ENCODE data around the gene MGMT.

The MGMT gene

DNA sequence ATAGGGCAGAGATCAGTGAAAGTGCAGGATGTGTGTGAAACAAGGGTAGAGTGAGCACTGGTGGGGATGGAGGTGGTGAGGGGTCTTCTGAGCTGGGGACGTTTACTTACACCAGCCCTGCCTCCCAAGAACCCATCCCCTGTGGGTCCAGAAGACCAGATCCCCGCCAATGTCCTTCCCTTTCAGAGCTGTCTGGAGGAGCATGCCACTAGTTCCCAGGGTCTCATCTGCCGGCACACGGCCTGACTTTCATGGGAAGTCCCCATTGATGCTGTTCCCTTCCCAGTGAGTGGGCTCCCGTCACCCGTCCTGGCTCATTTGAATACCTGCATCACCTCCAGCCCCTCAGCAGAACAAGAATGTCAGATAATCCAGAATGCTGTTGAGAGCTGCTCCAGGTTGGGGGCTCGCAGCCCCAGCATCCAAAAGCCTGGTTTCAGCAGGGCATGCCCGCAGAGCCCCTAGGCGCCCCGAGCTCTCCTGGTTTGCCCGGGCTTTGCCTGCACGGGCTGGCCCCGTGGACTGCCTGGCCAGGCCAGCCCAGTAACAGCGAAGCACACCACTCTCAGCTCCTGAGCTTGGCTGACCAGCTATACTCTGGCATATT lies 246.7 kb downstream of the MGMT start:
- Mint-ChIP-seq H3K36me3 (peaks cover 11% of the 10 kb centered on the region), H3K27ac (no peak overlapping the region), H3K4me3 (no peak overlapping the region), H3K9me3 (no peaks in the 10 kb centered on the region), H3K4me1 (no peaks in the 10 kb centered on the region)
- DNase-seq (ENCODE audit: low spot score in 2 of 2), result no peak
- no peak for ATAC-seq

- peaks cover 10% of the 10 kb centered on the region for H3K36me3 Mint-ChIP-seq
- no peak for DNase-seq (ENCODE audit: low spot score in 2 of 2)
- peaks cover 5% of the 10 kb centered on the region for H3K9me3 Mint-ChIP-seq
- no peak overlapping the region for H3K4me3 Mint-ChIP-seq
- no peak overlapping the region for H3K27ac Mint-ChIP-seq
- no peak for ATAC-seq
- H3K4me1 Mint-ChIP-seq, result no peaks in the 10 kb centered on the region
These were observed 248.8 kb downstream of the MGMT start for GRCh38 chr10:129715805-129716204.

DNA sequence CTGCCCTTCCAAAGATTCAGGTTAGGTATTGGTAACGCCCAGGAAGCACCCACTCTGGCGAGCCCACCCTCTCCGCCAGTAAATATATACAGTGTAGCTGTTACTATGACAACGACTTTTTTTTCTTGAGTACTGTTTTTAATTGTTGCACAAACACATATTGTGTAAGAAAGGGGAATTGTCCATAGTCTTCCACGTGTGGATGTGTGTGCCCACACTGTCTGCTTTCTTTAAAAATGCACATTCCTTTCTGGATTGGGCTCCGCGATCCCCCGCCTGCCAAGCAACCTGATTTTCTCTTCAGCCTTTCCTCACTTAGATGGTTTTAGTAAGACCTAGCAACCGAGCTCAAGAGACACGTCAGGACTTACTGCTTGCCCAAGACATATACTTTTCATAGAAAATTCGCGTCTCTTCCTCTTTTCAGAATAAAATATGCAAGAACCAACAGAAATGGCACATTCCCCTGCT lies 249.2 kb downstream of the MGMT start:
- DNase-seq (ENCODE audit: low spot score in 2 of 2) (no peak), ATAC-seq (no peak)
- no peak overlapping the region for H3K27ac Mint-ChIP-seq
- no peaks in the 10 kb centered on the region for H3K4me1 Mint-ChIP-seq
- peaks cover 5% of the 10 kb centered on the region for H3K9me3 Mint-ChIP-seq
- H3K36me3 Mint-ChIP-seq, result peaks cover 6% of the 10 kb centered on the region
- no peak overlapping the region for H3K4me3 Mint-ChIP-seq

- Mint-ChIP-seq H3K36me3 (peaks cover 5% of the 10 kb centered on the region), H3K9me3 (peaks cover 9% of the 10 kb centered on the region), H3K4me3 (no peak overlapping the region), H3K27ac (no peak overlapping the region), H3K4me1 (no peaks in the 10 kb centered on the region)
- no peak for ATAC-seq
- no peak for DNase-seq (ENCODE audit: low spot score in 2 of 2)
These were observed 249.8 kb downstream of the MGMT start for GRCh38 chr10:129716881-129717280.

- DNase-seq (ENCODE audit: low spot score in 2 of 2) (no peak), ATAC-seq (no peak)
- Mint-ChIP-seq H3K4me1 (no peaks in the 10 kb centered on the region), H3K36me3 (peaks cover under 1% of the 10 kb centered on the region), H3K9me3 (peaks cover 9% of the 10 kb centered on the region), H3K27ac (no peak overlapping the region), H3K4me3 (no peak overlapping the region)
These were observed 250.9 kb downstream of the MGMT start for GRCh38 chr10:129717816-129718547.

DNA sequence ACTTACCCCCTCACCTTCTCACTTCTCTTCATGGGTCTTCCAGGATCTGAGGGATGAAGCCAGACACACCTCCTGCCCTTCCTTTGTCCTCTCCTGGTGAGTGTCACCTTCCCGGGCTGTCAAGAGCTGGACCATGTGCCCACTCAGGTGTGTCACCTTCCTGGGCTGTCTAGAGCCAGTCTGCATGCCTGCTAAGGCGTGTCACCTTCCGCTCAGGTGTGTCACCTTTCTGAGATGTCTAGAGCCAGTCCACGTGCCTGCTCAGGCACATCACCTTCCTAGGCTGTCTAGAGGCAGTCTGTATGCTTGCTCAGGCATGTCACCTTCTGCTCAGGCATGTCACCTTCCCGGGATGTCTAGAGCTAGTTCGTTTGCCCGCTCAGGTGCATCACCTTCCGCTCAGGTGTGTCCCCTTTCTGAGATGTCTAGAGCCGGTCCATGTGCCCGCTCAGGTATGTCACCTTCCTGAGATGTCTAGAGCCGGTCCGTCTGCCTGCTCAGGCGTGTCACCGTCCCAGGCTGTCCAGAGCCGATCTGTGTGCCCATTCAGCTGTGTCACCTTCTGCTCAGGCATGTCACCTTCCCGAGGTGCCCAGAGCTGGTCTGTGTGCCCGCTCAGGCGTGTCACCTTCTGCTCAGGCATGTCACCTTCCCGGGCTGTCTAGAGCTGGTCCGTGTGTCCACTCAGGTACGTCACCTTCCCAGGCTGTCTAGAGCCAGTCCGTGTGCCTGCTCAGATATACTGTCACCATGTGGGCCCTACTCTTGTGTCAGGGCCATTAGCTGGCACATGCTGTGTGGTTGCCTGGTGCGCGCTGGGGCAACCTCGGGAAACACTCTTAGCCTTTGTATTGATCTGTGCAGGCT lies 251.7 kb downstream of the MGMT start:
- H3K36me3 Mint-ChIP-seq, result no peaks in the 10 kb centered on the region
- peaks cover 12% of the 10 kb centered on the region for H3K9me3 Mint-ChIP-seq
- H3K4me1 Mint-ChIP-seq, result no peaks in the 10 kb centered on the region
- no peak overlapping the region for H3K4me3 Mint-ChIP-seq
- no peak for DNase-seq (ENCODE audit: low spot score in 2 of 2)
- no peak for ATAC-seq
- no peak overlapping the region for H3K27ac Mint-ChIP-seq

GRCh38 chr10:129719415-129719739 lies 252.3 kb downstream of the MGMT start:
- Mint-ChIP-seq H3K9me3 (peaks cover 13% of the 10 kb centered on the region), H3K4me3 (no peak overlapping the region), H3K36me3 (no peaks in the 10 kb centered on the region), H3K27ac (no peak overlapping the region), H3K4me1 (no peaks in the 10 kb centered on the region)
- ATAC-seq, result no peak
- DNase-seq (ENCODE audit: low spot score in 2 of 2), result no peak

GRCh38 chr10:129719889-129720590 lies 253.0 kb downstream of the MGMT start:
- no peak overlapping the region for H3K27ac Mint-ChIP-seq
- no peaks in the 10 kb centered on the region for H3K4me1 Mint-ChIP-seq
- DNase-seq (ENCODE audit: low spot score in 2 of 2) (no peak), ATAC-seq (no peak)
- no peaks in the 10 kb centered on the region for H3K36me3 Mint-ChIP-seq
- peaks cover 14% of the 10 kb centered on the region for H3K9me3 Mint-ChIP-seq
- no peak overlapping the region for H3K4me3 Mint-ChIP-seq

DNA sequence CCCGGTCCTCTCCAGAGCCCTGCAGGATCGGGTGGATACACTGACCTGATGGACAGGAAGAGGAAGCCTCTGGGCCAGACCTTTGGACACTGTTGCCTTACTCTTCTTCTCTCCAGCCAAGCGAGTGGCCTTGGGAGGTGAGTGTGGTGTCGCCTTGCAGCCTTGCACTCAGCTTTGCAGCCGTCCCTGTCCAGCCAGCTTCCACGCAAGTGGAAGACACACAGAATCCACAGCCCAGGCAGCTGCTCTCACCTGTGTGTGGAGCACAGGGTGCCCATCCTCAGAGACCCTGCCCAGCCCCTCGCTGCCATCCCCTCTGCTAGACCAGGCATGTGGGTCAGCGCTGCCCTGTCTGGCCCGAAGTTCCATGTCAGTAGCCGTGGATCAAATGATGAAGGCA lies 258.0 kb downstream of the MGMT start:
- Mint-ChIP-seq H3K36me3 (no peaks in the 10 kb centered on the region), H3K27ac (no peak overlapping the region), H3K4me3 (no peak overlapping the region), H3K9me3 (peaks cover 18% of the 10 kb centered on the region), H3K4me1 (no peaks in the 10 kb centered on the region)
- ATAC-seq (no peak), DNase-seq (ENCODE audit: low spot score in 2 of 2) (peak in 1 of 2 donors; percentile 23)

- Mint-ChIP-seq H3K4me1 (no peaks in the 10 kb centered on the region), H3K27ac (no peak overlapping the region), H3K9me3 (peaks cover 18% of the 10 kb centered on the region), H3K4me3 (no peak overlapping the region), H3K36me3 (no peaks in the 10 kb centered on the region)
- DNase-seq (ENCODE audit: low spot score in 2 of 2), result peak in 1 of 2 donors; percentile 23
- ATAC-seq, result no peak
These were observed 258.4 kb downstream of the MGMT start for GRCh38 chr10:129725482-129725881.

DNA sequence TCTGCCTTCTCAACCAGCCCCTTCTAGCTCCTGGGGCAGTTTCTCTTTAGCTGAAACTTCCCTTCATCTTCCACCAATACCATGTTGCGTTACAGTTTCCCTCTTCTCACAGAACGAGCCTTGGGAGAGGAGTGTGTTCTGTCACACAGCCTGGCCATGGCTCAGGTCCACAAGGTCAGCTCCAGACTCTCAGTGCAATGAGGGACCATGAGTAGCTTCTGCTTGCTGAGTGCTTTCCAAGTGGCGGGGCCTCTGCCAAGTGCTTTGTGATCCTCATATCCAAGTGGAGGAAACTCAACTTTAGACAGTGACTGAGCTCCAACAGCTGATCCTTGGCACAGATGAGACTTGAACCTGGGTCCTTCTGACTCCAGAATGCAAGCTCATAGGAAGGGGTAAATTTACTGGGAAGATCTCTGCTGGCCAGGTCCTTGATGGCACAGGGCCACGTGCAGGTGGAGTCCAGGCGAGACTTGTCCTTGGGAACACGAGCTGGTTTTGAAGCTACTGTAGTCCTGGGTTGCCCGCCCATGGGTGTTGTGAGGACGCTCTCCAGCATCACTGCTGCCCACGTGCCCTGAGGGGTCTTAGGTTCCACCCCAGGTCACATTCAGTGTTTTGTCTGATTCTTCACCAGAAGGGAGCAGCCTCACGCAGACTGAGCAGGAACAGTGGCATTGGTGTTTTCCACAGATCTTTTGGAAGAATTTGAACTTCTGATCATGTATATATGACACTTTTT lies 259.0 kb downstream of the MGMT start:
- ATAC-seq, result no peak
- H3K4me1 Mint-ChIP-seq, result no peaks in the 10 kb centered on the region
- no peak overlapping the region for H3K4me3 Mint-ChIP-seq
- DNase-seq (ENCODE audit: low spot score in 2 of 2), result no peak
- no peak overlapping the region for H3K27ac Mint-ChIP-seq
- H3K36me3 Mint-ChIP-seq, result no peaks in the 10 kb centered on the region
- H3K9me3 Mint-ChIP-seq, result peaks cover 18% of the 10 kb centered on the region

- Mint-ChIP-seq H3K36me3 (no peaks in the 10 kb centered on the region), H3K27ac (no peak overlapping the region), H3K9me3 (peaks cover 14% of the 10 kb centered on the region), H3K4me3 (no peak overlapping the region), H3K4me1 (no peaks in the 10 kb centered on the region)
- no peak for ATAC-seq
- DNase-seq (ENCODE audit: low spot score in 2 of 2), result no peak
These were observed 260.0 kb downstream of the MGMT start for GRCh38 chr10:129727071-129727470.

- DNase-seq (ENCODE audit: low spot score in 2 of 2), result no peak
- no peaks in the 10 kb centered on the region for H3K4me1 Mint-ChIP-seq
- peaks cover 14% of the 10 kb centered on the region for H3K9me3 Mint-ChIP-seq
- ATAC-seq, result no peak
- H3K4me3 Mint-ChIP-seq, result no peak overlapping the region
- no peaks in the 10 kb centered on the region for H3K36me3 Mint-ChIP-seq
- H3K27ac Mint-ChIP-seq, result no peak overlapping the region
These were observed 260.5 kb downstream of the MGMT start for GRCh38 chr10:129727495-129727894.

- H3K4me1 Mint-ChIP-seq, result no peaks in the 10 kb centered on the region
- ATAC-seq, result no peak
- no peak overlapping the region for H3K27ac Mint-ChIP-seq
These were observed 261.3 kb downstream of the MGMT start for GRCh38 chr10:129728246-129728820.

More at GRCh38 chr10:129728246-129728820, 261.3 kb downstream of the MGMT start:
- Mint-ChIP-seq H3K9me3 (peaks cover 11% of the 10 kb centered on the region), H3K36me3 (no peaks in the 10 kb centered on the region), H3K4me3 (no peak overlapping the region)
- DNase-seq (ENCODE audit: low spot score in 2 of 2), result no peak

All from stimulated activated effector memory CD8-positive, alpha-beta T cell treated with anti-CD3 and anti-CD28 coated beads, Interleukin-12 subunit alpha, Interleukin-12 subunit beta, amount 100 ng/mL, for 72 hours (primary cell).